ENCODE results near the gene MEFV. TPM values are rescaled to one million over a fixed set of nuclear protein-coding genes. Genes with fewer than 3 reads are reported as not detected.

Gene MEFV, protein sequence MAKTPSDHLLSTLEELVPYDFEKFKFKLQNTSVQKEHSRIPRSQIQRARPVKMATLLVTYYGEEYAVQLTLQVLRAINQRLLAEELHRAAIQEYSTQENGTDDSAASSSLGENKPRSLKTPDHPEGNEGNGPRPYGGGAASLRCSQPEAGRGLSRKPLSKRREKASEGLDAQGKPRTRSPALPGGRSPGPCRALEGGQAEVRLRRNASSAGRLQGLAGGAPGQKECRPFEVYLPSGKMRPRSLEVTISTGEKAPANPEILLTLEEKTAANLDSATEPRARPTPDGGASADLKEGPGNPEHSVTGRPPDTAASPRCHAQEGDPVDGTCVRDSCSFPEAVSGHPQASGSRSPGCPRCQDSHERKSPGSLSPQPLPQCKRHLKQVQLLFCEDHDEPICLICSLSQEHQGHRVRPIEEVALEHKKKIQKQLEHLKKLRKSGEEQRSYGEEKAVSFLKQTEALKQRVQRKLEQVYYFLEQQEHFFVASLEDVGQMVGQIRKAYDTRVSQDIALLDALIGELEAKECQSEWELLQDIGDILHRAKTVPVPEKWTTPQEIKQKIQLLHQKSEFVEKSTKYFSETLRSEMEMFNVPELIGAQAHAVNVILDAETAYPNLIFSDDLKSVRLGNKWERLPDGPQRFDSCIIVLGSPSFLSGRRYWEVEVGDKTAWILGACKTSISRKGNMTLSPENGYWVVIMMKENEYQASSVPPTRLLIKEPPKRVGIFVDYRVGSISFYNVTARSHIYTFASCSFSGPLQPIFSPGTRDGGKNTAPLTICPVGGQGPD
- total RNA-seq: 1 to 10 TPM; 3.0 to 7.7 (median 5.2) TPM

GRCh38 chr16:3256146-3256865, at the start of gene MEFV:
TSS of gene MEFV (minus strand) at chr16:3256633. CDS start at chr16:3256587, 46 bp downstream.
- TF ChIP-seq, protein P1, sequence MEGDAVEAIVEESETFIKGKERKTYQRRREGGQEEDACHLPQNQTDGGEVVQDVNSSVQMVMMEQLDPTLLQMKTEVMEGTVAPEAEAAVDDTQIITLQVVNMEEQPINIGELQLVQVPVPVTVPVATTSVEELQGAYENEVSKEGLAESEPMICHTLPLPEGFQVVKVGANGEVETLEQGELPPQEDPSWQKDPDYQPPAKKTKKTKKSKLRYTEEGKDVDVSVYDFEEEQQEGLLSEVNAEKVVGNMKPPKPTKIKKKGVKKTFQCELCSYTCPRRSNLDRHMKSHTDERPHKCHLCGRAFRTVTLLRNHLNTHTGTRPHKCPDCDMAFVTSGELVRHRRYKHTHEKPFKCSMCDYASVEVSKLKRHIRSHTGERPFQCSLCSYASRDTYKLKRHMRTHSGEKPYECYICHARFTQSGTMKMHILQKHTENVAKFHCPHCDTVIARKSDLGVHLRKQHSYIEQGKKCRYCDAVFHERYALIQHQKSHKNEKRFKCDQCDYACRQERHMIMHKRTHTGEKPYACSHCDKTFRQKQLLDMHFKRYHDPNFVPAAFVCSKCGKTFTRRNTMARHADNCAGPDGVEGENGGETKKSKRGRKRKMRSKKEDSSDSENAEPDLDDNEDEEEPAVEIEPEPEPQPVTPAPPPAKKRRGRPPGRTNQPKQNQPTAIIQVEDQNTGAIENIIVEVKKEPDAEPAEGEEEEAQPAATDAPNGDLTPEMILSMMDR (IDR thresholded peaks at IDR 0.05; ENCODE audit: low read depth): no peak

GRCh38 chr16:3306078-3306477, 49.6 kb upstream of the MEFV start:
- TF ChIP-seq, protein P1 (IDR thresholded peaks at IDR 0.05; ENCODE audit: low read depth): no peak

DNA sequence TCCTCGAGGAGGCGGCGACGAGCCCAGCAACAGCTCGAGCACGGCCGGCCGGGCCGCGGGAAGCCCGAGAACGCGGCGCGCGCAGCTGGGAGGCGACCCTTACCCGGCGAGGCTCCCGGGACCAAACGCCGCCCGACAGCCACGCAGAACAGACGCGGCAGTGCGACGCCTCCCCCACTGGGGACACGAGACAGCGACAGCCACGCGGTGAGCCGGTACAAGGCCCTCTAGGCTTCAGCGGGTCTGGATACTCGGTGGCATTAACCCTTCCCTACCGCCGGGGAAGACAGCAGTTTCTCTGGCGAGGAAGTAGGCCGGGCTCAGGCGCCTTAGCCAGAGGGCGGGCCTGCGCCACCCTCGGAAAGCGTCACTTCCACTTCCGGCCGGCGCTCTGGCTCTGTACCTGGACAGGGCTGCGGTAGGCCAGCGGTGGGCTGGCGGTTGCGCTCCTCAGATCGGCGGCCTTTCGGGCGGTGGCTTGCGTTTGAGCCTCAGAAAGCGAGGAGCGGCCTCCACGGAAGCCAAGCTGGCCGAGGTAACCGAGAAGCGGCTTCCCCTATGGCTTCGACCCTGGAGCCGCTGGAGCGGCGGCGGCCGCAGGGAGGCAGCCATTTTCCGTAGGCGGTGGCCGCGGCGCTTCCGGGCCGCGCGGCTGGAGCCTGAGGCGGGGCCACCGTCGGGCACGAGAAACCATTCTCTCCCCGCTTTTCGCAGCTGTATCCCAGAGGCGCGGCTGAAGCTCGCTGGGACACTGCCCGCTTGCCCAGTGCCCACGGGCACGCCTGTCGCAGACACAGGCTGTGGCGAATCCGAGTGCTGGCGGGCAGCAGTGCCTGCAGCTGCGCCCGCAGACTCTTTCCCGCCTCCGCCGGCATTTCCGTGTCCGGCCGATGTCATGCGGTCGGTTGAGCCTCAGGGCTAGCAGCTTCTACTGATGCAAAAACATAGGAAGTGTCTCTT, 49.0 kb upstream of the MEFV start, which contains the start of the genes TIGD7 and ZNF75A:
Gene TIGD7, minus strand, starts transcription at position 322 of the 960 bp plus-strand sequence. CDS start 4,816 bp downstream, outside the sequence.
Gene ZNF75A, plus strand, starts transcription at position 389 of the 960 bp plus-strand sequence. CDS start 2,932 bp downstream, outside the sequence.
- TF ChIP-seq, protein P1 (IDR thresholded peaks at IDR 0.05; ENCODE audit: low read depth): no peak

DNA sequence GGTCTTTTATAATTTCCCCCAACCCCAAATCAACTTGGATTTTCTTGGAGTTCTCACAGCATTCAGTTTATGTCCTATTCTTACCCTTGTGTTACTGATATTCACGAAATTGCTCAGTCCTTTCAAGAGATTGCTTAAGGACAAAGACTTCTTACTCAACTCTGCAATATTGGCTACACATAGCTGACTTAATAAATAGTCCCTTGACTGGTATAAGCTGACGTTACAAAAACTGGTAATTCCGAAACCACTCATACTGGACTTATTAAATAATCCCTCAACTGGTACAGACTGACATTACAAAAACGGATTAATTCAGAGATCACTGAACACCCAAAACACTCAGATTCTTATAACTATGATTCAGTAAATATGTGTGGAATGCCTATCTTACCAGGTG, 47.9 kb upstream of the MEFV start:
- TF ChIP-seq, protein P1 (IDR thresholded peaks at IDR 0.05; ENCODE audit: low read depth): no peak

DNA sequence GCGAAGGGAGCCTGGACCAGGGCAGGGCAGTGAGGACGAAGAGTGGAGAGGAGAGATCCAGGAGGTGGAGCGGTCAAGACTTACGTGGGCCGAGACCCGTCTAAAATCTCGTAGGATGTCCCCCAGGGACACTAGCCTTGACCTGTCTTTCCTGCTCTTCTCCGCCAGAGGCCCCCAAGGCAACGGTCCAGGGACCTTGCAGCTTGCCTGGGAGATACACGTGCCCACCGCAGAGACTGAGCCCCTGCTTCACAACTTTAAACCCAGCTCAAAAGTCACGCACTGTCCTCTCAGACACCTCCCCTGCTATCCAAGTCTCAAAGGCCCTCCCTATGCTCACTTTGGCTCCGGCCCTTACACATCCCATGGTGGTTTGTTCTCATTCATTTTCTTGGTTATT, 39.4 kb upstream of the MEFV start:
- TF ChIP-seq, protein P1 (IDR thresholded peaks at IDR 0.05; ENCODE audit: low read depth): no peak

- TF ChIP-seq, protein P1 (IDR thresholded peaks at IDR 0.05; ENCODE audit: low read depth): no peak
These were observed 38.8 kb upstream of the MEFV start for GRCh38 chr16:3295209-3295608.

All from subcutaneous adipose tissue (tissue), 4 donors.